ENCODE data around the gene C1orf198. TPM values are rescaled to one million over a fixed set of nuclear protein-coding genes. Genes with fewer than 3 reads are reported as not detected.

C1orf198 gene
- total and polyA plus RNA-seq, 2 of the 8 experiments (the other 6 are each of a cell fraction or from before 2014, with no cell fraction given) = 30.6 to 45.0 TPM

DNA sequence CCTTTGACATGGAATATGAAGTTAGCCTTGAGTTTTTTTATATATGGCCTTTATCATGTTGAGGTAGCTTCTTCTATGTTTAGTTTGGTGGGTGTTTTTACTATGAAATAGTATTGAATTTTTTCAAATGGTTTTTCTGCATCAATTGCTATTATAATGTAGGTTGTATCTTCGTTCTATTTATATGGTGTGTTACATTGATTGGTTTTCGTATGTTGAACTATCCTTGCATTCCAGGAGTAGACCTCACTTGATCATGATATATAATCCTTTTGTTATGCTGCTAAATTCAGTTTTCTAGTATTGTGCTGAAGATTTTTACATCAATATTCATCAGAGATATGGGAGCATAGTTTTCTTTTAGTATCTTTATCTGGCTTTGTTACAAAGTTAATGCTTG is 55.8 kb downstream of the C1orf198 start:
- Histone ChIP-seq H4K8ac (ENCODE audit: extremely low read depth, insufficient read depth, low read length) (no peak overlapping the region), H3K9ac (replicated peaks in 1 of 4; ENCODE audit: extremely low read depth in 1 of 4, low read depth in 3 of 4, low read length in 3 of 4) (no peak overlapping the region), H2AFZ (ENCODE audit: low read length) (no peak overlapping the region), H2BK120ac (replicated peaks; ENCODE audit: low read depth, low read length) (no peak overlapping the region), H4K20me1 (replicated peaks in 1 of 2; ENCODE audit: control insufficient read depth in 1 of 2, insufficient read depth in 2 of 2, low read length in 2 of 2) (no peaks in the 10 kb centered on the region), H3K9me3 (ENCODE audit: insufficient read depth in 2 of 2, low read depth in 1 of 2, low read length in 1 of 2) (0 out of 4 replicates have a peak, but pooled peaks cover 0 to 5% of the 10 kb centered on the region in 2 experiments), H3K79me1 (ENCODE audit: low read depth, low read length) (no peaks in the 10 kb centered on the region), H2BK20ac (ENCODE audit: low read length) (no peak overlapping the region), H3K14ac (ENCODE audit: insufficient read length) (no peak overlapping the region), H3K79me2 (ENCODE audit: control insufficient read depth in 1 of 2, insufficient read depth in 2 of 2, low read length in 2 of 2) (no peaks in the 10 kb centered on the region), H4K5ac (ENCODE audit: insufficient read length, low read depth, low read length) (no peak overlapping the region), H3K27me3 (replicated peaks in 1 of 4; ENCODE audit: control insufficient read depth in 3 of 4, extremely low read depth in 1 of 4, insufficient read depth in 3 of 4, low read length in 3 of 4) (no peaks in the 10 kb centered on the region), H3K23ac (ENCODE audit: insufficient read length) (no peak overlapping the region), H3K56ac (replicated peaks; ENCODE audit: insufficient read length, low read depth, low read length) (no peak overlapping the region), H2BK15ac (ENCODE audit: low read length) (no peak overlapping the region), H3K4me3 (ENCODE audit: extremely low read depth in 1 of 4, insufficient read depth in 2 of 4, low read depth in 3 of 4, low read length in 4 of 4) (no peak overlapping the region), H2BK12ac (ENCODE audit: low read depth, low read length) (no peak overlapping the region), H2BK5ac (ENCODE audit: low read depth, low read length) (no peak overlapping the region), H3K4me1 (replicated peaks in 1 of 4; ENCODE audit: control insufficient read depth in 3 of 4, insufficient read depth in 4 of 4, low read length in 3 of 4) (no peaks in the 10 kb centered on the region), H3K4ac (replicated peaks; ENCODE audit: insufficient read length, low read depth, low read length) (no peak overlapping the region), H3K23me2 (ENCODE audit: low read depth, low read length) (no peaks in the 10 kb centered on the region), H3K4me2 (ENCODE audit: insufficient read depth in 1 of 2, low read depth in 2 of 2, low read length in 2 of 2) (no peak overlapping the region), H4K91ac (replicated peaks; ENCODE audit: insufficient read length, low read length) (no peak overlapping the region), H3K27ac (ENCODE audit: low read depth, low read length) (no peak overlapping the region), H2AK5ac (ENCODE audit: low read depth, low read length) (no peak overlapping the region), H3K18ac (ENCODE audit: extremely low read depth, low read length) (no peak overlapping the region), H3K36me3 (ENCODE audit: control insufficient read depth in 2 of 4, insufficient read depth in 4 of 4, low read length in 3 of 4) (no peaks in the 10 kb centered on the region)
- FAIRE-seq (no peak), DNase-seq (ENCODE audit: low read depth in 1 of 2, low spot score in 2 of 2) (no peak)
- 87% methylated on average over 2 of the region's 2 CpGs; no CpG with 5 or more reads in 1 of the 2 experiments for WGBS, 2 experiments (ENCODE audit: extremely low coverage in 1 of 2, insufficient coverage in 1 of 2, insufficient read length in 1 of 2, insufficient replicate concordance in 2 of 2, low coverage in 1 of 2, low lambda C conversion rate in 2 of 2, missing lambda C conversion rate in 1 of 2)
- POLR2A ChIA-PET (ENCODE audit: partially characterized antibody) = no interaction called here
- CTCF ChIA-PET (ENCODE audit: partially characterized antibody) = no interaction called here
- TF ChIP-seq JUND (IDR thresholded peaks at IDR 0.05; ENCODE audit: low read length) (no peak), EGR1 (IDR thresholded peaks at IDR 0.05; ENCODE audit: borderline replicate concordance, low read depth, low read length) (no peak), RAD21 (IDR thresholded peaks at IDR 0.05 in 1 of 2, conservative IDR thresholded peaks at IDR 0.05 in 1 of 2; ENCODE audit: low read depth in 2 of 2, low read length in 2 of 2) (no peak), EZH2 (IDR thresholded peaks at IDR 0.05; ENCODE audit: low read depth, low read length, severe bottlenecking) (no peak), KDM4A (IDR thresholded peaks at IDR 0.05; ENCODE audit: low read depth, low read length, severe bottlenecking) (no peak), MAFK (IDR thresholded peaks at IDR 0.05; ENCODE audit: low read depth, low read length) (no peak), YY1 (IDR thresholded peaks at IDR 0.05; ENCODE audit: low read depth, low read length) (no peak), TBP (IDR thresholded peaks at IDR 0.05; ENCODE audit: low read depth, low read length) (no peak), SP4 (IDR thresholded peaks at IDR 0.05; ENCODE audit: low read length) (no peak), ASH2L (IDR thresholded peaks at IDR 0.05; ENCODE audit: low read length) (no peak), BCL11A (IDR thresholded peaks at IDR 0.05; ENCODE audit: low read depth in 2 of 2, low read length in 2 of 2) (no peak), CEBPB (IDR thresholded peaks at IDR 0.05; ENCODE audit: low read depth, low read length) (no peak)
- TF ChIP-seq, protein P1, sequence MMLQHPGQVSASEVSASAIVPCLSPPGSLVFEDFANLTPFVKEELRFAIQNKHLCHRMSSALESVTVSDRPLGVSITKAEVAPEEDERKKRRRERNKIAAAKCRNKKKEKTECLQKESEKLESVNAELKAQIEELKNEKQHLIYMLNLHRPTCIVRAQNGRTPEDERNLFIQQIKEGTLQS (IDR thresholded peaks at IDR 0.05; ENCODE audit: insufficient read depth, low read depth, low read length) = no peak
